WTC11 (cell line): ENCODE results near the gene BNIP2. TPM values are rescaled to one million over a fixed set of nuclear protein-coding genes. Genes with fewer than 3 reads are reported as not detected.

Source experiments
- ATAC-seq: fragments of 200-7000 bp; cut with Tn5 transposase; 2 replicates; pipeline ENCODE4 v1.10.0; 2021; ENCODE audit warnings: mild to moderate bottlenecking, moderate library complexity
- CTCF ChIA-PET: fragments of 300-600 bp; sonication (Branson Sonifier 250); formaldehyde crosslinking; loops from one replicate; lab custom pipeline; 2021; ENCODE audit warnings: antibody characterized with exemption; lab: Charles Lee
- POLR2A ChIA-PET: fragments of 350-600 bp; sonication (Branson Sonifier 250); formaldehyde crosslinking; loops from one replicate; lab custom pipeline; 2021; ENCODE audit warnings: antibody characterized with exemption; lab: Charles Lee
- DNase-seq: peaks from one replicate; pipeline ENCODE4 v3.0.0; 2021; ENCODE audit warnings: low spot score
- H3K27ac Mint-ChIP-seq: 2 replicates; pipeline ENCODE4 v1.8.0; 2021; ENCODE audit warnings: mixed read lengths
- H3K27me3 Mint-ChIP-seq: 2 replicates; pipeline ENCODE4 v1.8.0; 2021; ENCODE audit warnings: low read depth, mild to moderate bottlenecking, moderate library complexity, mixed read lengths
- H3K36me3 Mint-ChIP-seq: 2 replicates; pipeline ENCODE4 v1.8.0; 2021; ENCODE audit warnings: mixed read lengths
- H3K4me1 Mint-ChIP-seq: 2 replicates; pipeline ENCODE4 v1.8.0; 2022; ENCODE audit warnings: mixed read lengths
- H3K4me3 Mint-ChIP-seq: 2 replicates; pipeline ENCODE4 v1.8.0; 2021; ENCODE audit warnings: mild to moderate bottlenecking, moderate library complexity, mixed read lengths
- H3K9me3 Mint-ChIP-seq: 2 replicates; pipeline ENCODE4 v1.8.0; 2021; ENCODE audit warnings: mixed read lengths
- AFF4 ChIP-seq: sonication (generic); formaldehyde crosslinking; IDR thresholded peaks from 2 replicates; pipeline ENCODE4 v1.8.1; 2023; ENCODE audit warnings: mild to moderate bottlenecking, missing genetic modification reagents, borderline replicate concordance
- EMX1 ChIP-seq: fragments of 250-450 bp; sonication (Bioruptor Pico); IDR thresholded peaks from 2 replicates; pipeline ENCODE4 v1.8.0; 2021; ENCODE audit warnings: mild to moderate bottlenecking
- ESRRA ChIP-seq: sonication (generic); formaldehyde crosslinking; IDR thresholded peaks from 2 replicates; pipeline ENCODE4 v1.8.1; 2022; ENCODE audit warnings: mild to moderate bottlenecking, missing genetic modification reagents, borderline replicate concordance
- ETV6 ChIP-seq: sonication (generic); formaldehyde crosslinking; IDR thresholded peaks from 2 replicates; pipeline ENCODE4 v1.8.1; 2022; ENCODE audit warnings: mild to moderate bottlenecking, missing genetic modification reagents
- IRF2 ChIP-seq: sonication (generic); formaldehyde crosslinking; IDR thresholded peaks from 2 replicates; pipeline ENCODE4 v1.8.0; 2022; ENCODE audit warnings: low read depth, missing genetic modification reagents, borderline replicate concordance
- KAT7 ChIP-seq: sonication (generic); formaldehyde crosslinking; IDR thresholded peaks from 2 replicates; pipeline ENCODE4 v1.8.1; 2023; ENCODE audit warnings: missing genetic modification reagents, mild to moderate bottlenecking, borderline replicate concordance
- NR1H2 ChIP-seq: sonication (generic); formaldehyde crosslinking; IDR thresholded peaks from 2 replicates; pipeline ENCODE4 v1.9.0; 2021; ENCODE audit warnings: mild to moderate bottlenecking, moderate library complexity, missing genetic modification reagents
- PREB ChIP-seq: sonication (generic); formaldehyde crosslinking; IDR thresholded peaks from 2 replicates; pipeline ENCODE4 v1.8.1; 2022; ENCODE audit warnings: mild to moderate bottlenecking, missing genetic modification reagents, moderate library complexity, borderline replicate concordance
- RELA ChIP-seq: sonication (generic); formaldehyde crosslinking; IDR thresholded peaks from 2 replicates; pipeline ENCODE4 v1.8.1; 2022; ENCODE audit warnings: missing genetic modification reagents, mild to moderate bottlenecking, borderline replicate concordance
- SMAD3 ChIP-seq: sonication (generic); formaldehyde crosslinking; IDR thresholded peaks from 2 replicates; pipeline ENCODE4 v1.8.0; 2022; ENCODE audit warnings: missing genetic modification reagents, mild to moderate bottlenecking, borderline replicate concordance
- SP1 ChIP-seq: sonication (generic); formaldehyde crosslinking; conservative IDR thresholded peaks from 2 replicates; pipeline ENCODE4 v1.8.1; 2022; ENCODE audit warnings: missing genetic modification reagents
- ZNF232 ChIP-seq: sonication (generic); formaldehyde crosslinking; IDR thresholded peaks from 2 replicates; pipeline ENCODE4 v1.8.0; 2022; ENCODE audit warnings: mild to moderate bottlenecking, missing genetic modification reagents
- ZNF423 ChIP-seq: fragments of 250-450 bp; sonication (Bioruptor Pico); IDR thresholded peaks from 2 replicates; pipeline ENCODE4 v2.1.2; 2022; ENCODE audit warnings: mild to moderate bottlenecking, moderate library complexity
- total RNA-seq: library from RNA; stranded (reverse); gene quantifications from 3 replicates; pipeline ENCODE4 v1.2.3, GENCODE V29; 2021
- TF ChIP-seq, protein P1 (sequence below): sonication (generic); formaldehyde crosslinking; IDR thresholded peaks from 2 replicates; pipeline ENCODE4 v1.8.0; 2023; ENCODE audit warnings: missing genetic modification reagents, mild to moderate bottlenecking, borderline replicate concordance
- TF ChIP-seq, protein P2 (sequence below): sonication (generic); formaldehyde crosslinking; IDR thresholded peaks from 2 replicates; pipeline ENCODE4 v1.8.0; 2022; ENCODE audit warnings: mild to moderate bottlenecking, missing genetic modification reagents
- TF ChIP-seq, protein P3 (sequence below): sonication (generic); formaldehyde crosslinking; IDR thresholded peaks from 2 replicates; pipeline ENCODE4 v1.8.1; 2022; ENCODE audit warnings: missing genetic modification reagents, borderline replicate concordance
- TF ChIP-seq, protein P4 (sequence below): fragments of 250-450 bp; sonication (Bioruptor Pico); IDR thresholded peaks from 2 replicates; pipeline ENCODE4 v1.9.0; 2021; ENCODE audit warnings: mild to moderate bottlenecking, borderline replicate concordance
- TF ChIP-seq, protein P5 (sequence below): sonication (generic); formaldehyde crosslinking; IDR thresholded peaks from 2 replicates; pipeline ENCODE4 v1.8.0; 2022; ENCODE audit warnings: mild to moderate bottlenecking, missing genetic modification reagents

The BNIP2 gene
- total RNA-seq, 1 experiment from 2014 or later, result 40.3 TPM

GRCh38 chr15:59656897-59657634 lies 32.1 kb downstream of the BNIP2 start, which contains the start of gene GTF2A2:
TSS of gene GTF2A2 (minus strand) at chr15:59657515. CDS start at chr15:59652277, 5,238 bp downstream.
- H3K27ac Mint-ChIP-seq, result peak within 1 kb of the TSS; percentile 64
- H3K27me3 Mint-ChIP-seq, result no peaks in the 10 kb centered on the region
- ATAC-seq, result peak; percentile 100
- 0 out of 2 replicates have a peak, but pooled peaks cover 3% of the 10 kb centered on the region for H3K9me3 Mint-ChIP-seq
- POLR2A ChIA-PET, result interaction anchor here (0.8 to 1.7 kb wide), 4 partner anchors 8 to 347 kb away, joined by 3 to 9 read pairs (median 5); partner anchors contain the start of genes BNIP2 and FOXB1
- peaks cover 23% of the 10 kb centered on the region for H3K36me3 Mint-ChIP-seq
- DNase-seq, result peak; percentile 95
- CTCF ChIA-PET, result interaction anchor here (0.9 to 2.0 kb wide), 4 partner anchors 22 to 128 kb away, joined by 3 to 13 read pairs (median 10); no protein-coding TSS in a partner anchor
- no peak within 1 kb of the TSS for H3K4me3 Mint-ChIP-seq
- H3K4me1 Mint-ChIP-seq, result no peaks in the 10 kb centered on the region
- TF ChIP-seq AFF4 (CRISPR knock-in tag), result no peak
- TF ChIP-seq EMX1, result no peak
- TF ChIP-seq, protein P1, sequence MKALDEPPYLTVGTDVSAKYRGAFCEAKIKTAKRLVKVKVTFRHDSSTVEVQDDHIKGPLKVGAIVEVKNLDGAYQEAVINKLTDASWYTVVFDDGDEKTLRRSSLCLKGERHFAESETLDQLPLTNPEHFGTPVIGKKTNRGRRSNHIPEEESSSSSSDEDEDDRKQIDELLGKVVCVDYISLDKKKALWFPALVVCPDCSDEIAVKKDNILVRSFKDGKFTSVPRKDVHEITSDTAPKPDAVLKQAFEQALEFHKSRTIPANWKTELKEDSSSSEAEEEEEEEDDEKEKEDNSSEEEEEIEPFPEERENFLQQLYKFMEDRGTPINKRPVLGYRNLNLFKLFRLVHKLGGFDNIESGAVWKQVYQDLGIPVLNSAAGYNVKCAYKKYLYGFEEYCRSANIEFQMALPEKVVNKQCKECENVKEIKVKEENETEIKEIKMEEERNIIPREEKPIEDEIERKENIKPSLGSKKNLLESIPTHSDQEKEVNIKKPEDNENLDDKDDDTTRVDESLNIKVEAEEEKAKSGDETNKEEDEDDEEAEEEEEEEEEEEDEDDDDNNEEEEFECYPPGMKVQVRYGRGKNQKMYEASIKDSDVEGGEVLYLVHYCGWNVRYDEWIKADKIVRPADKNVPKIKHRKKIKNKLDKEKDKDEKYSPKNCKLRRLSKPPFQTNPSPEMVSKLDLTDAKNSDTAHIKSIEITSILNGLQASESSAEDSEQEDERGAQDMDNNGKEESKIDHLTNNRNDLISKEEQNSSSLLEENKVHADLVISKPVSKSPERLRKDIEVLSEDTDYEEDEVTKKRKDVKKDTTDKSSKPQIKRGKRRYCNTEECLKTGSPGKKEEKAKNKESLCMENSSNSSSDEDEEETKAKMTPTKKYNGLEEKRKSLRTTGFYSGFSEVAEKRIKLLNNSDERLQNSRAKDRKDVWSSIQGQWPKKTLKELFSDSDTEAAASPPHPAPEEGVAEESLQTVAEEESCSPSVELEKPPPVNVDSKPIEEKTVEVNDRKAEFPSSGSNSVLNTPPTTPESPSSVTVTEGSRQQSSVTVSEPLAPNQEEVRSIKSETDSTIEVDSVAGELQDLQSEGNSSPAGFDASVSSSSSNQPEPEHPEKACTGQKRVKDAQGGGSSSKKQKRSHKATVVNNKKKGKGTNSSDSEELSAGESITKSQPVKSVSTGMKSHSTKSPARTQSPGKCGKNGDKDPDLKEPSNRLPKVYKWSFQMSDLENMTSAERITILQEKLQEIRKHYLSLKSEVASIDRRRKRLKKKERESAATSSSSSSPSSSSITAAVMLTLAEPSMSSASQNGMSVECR (CRISPR knock-in tag), result peak; percentile 76; the same call in 1 of the 2 replicates
- TF ChIP-seq ZNF423 (CRISPR knock-in tag), result no peak
- TF ChIP-seq, protein P2, sequence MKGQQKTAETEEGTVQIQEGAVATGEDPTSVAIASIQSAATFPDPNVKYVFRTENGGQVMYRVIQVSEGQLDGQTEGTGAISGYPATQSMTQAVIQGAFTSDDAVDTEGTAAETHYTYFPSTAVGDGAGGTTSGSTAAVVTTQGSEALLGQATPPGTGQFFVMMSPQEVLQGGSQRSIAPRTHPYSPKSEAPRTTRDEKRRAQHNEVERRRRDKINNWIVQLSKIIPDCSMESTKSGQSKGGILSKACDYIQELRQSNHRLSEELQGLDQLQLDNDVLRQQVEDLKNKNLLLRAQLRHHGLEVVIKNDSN, result no peak
- TF ChIP-seq SP1 (CRISPR knock-in tag), result peak; percentile 82
- TF ChIP-seq, protein P3, sequence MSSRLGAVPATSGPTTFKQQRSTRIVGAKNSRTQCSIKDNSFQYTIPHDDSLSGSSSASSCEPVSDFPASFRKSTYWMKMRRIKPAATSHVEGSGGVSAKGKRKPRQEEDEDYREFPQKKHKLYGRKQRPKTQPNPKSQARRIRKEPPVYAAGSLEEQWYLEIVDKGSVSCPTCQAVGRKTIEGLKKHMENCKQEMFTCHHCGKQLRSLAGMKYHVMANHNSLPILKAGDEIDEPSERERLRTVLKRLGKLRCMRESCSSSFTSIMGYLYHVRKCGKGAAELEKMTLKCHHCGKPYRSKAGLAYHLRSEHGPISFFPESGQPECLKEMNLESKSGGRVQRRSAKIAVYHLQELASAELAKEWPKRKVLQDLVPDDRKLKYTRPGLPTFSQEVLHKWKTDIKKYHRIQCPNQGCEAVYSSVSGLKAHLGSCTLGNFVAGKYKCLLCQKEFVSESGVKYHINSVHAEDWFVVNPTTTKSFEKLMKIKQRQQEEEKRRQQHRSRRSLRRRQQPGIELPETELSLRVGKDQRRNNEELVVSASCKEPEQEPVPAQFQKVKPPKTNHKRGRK, result no peak
- TF ChIP-seq ETV6 (CRISPR knock-in tag), result no peak
- TF ChIP-seq IRF2, result no peak
- no peak for TF ChIP-seq RELA (CRISPR knock-in tag)
- TF ChIP-seq, protein P4, sequence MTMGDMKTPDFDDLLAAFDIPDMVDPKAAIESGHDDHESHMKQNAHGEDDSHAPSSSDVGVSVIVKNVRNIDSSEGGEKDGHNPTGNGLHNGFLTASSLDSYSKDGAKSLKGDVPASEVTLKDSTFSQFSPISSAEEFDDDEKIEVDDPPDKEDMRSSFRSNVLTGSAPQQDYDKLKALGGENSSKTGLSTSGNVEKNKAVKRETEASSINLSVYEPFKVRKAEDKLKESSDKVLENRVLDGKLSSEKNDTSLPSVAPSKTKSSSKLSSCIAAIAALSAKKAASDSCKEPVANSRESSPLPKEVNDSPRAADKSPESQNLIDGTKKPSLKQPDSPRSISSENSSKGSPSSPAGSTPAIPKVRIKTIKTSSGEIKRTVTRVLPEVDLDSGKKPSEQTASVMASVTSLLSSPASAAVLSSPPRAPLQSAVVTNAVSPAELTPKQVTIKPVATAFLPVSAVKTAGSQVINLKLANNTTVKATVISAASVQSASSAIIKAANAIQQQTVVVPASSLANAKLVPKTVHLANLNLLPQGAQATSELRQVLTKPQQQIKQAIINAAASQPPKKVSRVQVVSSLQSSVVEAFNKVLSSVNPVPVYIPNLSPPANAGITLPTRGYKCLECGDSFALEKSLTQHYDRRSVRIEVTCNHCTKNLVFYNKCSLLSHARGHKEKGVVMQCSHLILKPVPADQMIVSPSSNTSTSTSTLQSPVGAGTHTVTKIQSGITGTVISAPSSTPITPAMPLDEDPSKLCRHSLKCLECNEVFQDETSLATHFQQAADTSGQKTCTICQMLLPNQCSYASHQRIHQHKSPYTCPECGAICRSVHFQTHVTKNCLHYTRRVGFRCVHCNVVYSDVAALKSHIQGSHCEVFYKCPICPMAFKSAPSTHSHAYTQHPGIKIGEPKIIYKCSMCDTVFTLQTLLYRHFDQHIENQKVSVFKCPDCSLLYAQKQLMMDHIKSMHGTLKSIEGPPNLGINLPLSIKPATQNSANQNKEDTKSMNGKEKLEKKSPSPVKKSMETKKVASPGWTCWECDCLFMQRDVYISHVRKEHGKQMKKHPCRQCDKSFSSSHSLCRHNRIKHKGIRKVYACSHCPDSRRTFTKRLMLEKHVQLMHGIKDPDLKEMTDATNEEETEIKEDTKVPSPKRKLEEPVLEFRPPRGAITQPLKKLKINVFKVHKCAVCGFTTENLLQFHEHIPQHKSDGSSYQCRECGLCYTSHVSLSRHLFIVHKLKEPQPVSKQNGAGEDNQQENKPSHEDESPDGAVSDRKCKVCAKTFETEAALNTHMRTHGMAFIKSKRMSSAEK, result no peak
- TF ChIP-seq SMAD3, result no peak
- TF ChIP-seq KAT7 (CRISPR knock-in tag), result no peak
- no peak for TF ChIP-seq NR1H2
- 0 out of 2 replicates have a peak, but pooled peaks have one; percentile 41 for TF ChIP-seq ESRRA
- peak; percentile 65; the same call in 1 of the 2 replicates for TF ChIP-seq ZNF232 (CRISPR knock-in tag)
- TF ChIP-seq, protein P5, sequence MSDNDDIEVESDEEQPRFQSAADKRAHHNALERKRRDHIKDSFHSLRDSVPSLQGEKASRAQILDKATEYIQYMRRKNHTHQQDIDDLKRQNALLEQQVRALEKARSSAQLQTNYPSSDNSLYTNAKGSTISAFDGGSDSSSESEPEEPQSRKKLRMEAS (CRISPR knock-in tag), result peak; percentile 73
- no peak for TF ChIP-seq PREB (CRISPR knock-in tag)
